Left ventricle myocardium inferior (tissue), 1 donor: ENCODE data around the gene NDUFAF7. TPM values are rescaled to one million over a fixed set of nuclear protein-coding genes. Genes with fewer than 3 reads are reported as not detected.

ENCODE experiments used
- DNase-seq: peaks from one replicate; pipeline ENCODE4 v3.0.0-alpha.2; 2020
- H3K27ac ChIP-seq: fragments of 200-600 bp; replicated peaks from 2 replicates; pipeline ENCODE4 v1.8.0; 2021
- H3K27me3 ChIP-seq: fragments of 200-600 bp; 2 replicates; pipeline ENCODE4 v1.8.0; 2021; ENCODE audit warnings: low read depth
- H3K36me3 ChIP-seq: fragments of 200-600 bp; 2 replicates; pipeline ENCODE4 v1.8.0; 2021
- H3K4me1 ChIP-seq: fragments of 200-600 bp; 2 replicates; pipeline ENCODE4 v1.8.0; 2021
- H3K4me3 ChIP-seq: fragments of 200-600 bp; 2 replicates; pipeline ENCODE4 v1.8.0; 2021; ENCODE audit warnings: mild to moderate bottlenecking, moderate library complexity
- H3K9me3 ChIP-seq: fragments of 200-600 bp; replicated peaks from 2 replicates; pipeline ENCODE4 v1.8.0; 2021
- intact Hi-C: fragments of 100-400 bp; cut with micrococcal nuclease; formaldehyde crosslinking; loops from one replicate; pipeline ENCODE4 v1.11.0; 2022
- total RNA-seq: library from RNA; stranded (reverse); fragmentation: NEBNext Ultra II Directional; extraction: Animal tissue kit (Norgen Biotek cat#: 25700); gene quantifications from one replicate; pipeline ENCODE4 v1.2.1, GENCODE V29; 2021
- TF ChIP-seq, protein P1 (sequence below): fragments of 200-600 bp; IDR thresholded peaks from 2 replicates; pipeline ENCODE4 v1.8.0; 2021; ENCODE audit warnings: antibody characterized with exemption, mild to moderate bottlenecking, borderline replicate concordance
- donor health status: DM: no; HTN: yes; CAD: no; lungs with severe emphysema.

Gene NDUFAF7
- total RNA-seq, 1 donor from 2014 or later, result 27.5 TPM

DNA sequence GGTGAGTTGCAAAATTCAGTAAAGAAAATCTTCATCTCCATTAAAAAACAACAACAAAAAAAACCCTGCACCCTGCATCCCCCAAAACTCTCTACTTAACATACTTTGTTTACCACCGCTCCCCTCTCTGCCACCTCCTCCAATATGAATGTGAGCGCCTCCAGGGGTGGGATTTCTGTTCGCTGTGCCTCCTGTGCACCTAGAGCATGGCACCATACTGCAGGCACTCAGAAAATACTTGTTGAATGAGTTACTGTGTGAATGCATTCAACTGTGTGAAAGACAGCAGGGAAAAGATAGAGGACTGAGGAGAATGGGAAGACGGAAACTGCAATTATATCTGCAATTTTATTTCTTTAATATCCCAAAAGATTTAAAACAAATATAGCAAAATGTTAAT, 4.6 kb upstream of the NDUFAF7 start:
- no peak overlapping the region for H3K27ac ChIP-seq
- intact Hi-C loops, result no loop called here
- H3K4me1 ChIP-seq, result peaks cover 62% of the 10 kb centered on the region
- no peaks in the 10 kb centered on the region for H3K9me3 ChIP-seq
- peaks cover 39% of the 10 kb centered on the region for H3K36me3 ChIP-seq
- no peak for DNase-seq
- H3K4me3 ChIP-seq, result no peak overlapping the region
- no peaks in the 10 kb centered on the region for H3K27me3 ChIP-seq
- TF ChIP-seq, protein P1, sequence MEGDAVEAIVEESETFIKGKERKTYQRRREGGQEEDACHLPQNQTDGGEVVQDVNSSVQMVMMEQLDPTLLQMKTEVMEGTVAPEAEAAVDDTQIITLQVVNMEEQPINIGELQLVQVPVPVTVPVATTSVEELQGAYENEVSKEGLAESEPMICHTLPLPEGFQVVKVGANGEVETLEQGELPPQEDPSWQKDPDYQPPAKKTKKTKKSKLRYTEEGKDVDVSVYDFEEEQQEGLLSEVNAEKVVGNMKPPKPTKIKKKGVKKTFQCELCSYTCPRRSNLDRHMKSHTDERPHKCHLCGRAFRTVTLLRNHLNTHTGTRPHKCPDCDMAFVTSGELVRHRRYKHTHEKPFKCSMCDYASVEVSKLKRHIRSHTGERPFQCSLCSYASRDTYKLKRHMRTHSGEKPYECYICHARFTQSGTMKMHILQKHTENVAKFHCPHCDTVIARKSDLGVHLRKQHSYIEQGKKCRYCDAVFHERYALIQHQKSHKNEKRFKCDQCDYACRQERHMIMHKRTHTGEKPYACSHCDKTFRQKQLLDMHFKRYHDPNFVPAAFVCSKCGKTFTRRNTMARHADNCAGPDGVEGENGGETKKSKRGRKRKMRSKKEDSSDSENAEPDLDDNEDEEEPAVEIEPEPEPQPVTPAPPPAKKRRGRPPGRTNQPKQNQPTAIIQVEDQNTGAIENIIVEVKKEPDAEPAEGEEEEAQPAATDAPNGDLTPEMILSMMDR, result no peak

DNA sequence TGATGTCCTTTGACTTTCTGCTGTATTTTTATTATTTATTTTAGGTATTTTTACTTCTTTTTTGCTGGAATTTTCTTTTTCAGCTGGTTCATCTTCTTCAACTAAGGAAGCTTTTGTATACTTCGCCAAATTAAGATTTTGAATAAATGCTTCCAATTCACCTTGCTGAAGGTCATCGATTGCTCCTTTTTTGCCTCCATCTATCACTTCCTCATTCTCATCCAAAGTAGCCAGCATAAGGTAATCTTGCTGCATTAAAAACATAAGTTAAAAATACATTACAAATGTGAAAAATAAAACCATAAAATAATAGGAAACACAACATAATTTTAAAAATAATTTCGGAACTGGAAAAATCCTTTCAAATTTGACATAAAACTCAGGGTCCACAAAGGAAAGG, 2.7 kb upstream of the NDUFAF7 start:
- Histone ChIP-seq H3K36me3 (peaks cover 21% of the 10 kb centered on the region), H3K9me3 (no peaks in the 10 kb centered on the region), H3K4me3 (no peak overlapping the region), H3K27ac (no peak overlapping the region), H3K27me3 (no peaks in the 10 kb centered on the region), H3K4me1 (peaks cover 75% of the 10 kb centered on the region)
- intact Hi-C loops, result no loop called here
- no peak for DNase-seq
- TF ChIP-seq, protein P1, result no peak

DNA sequence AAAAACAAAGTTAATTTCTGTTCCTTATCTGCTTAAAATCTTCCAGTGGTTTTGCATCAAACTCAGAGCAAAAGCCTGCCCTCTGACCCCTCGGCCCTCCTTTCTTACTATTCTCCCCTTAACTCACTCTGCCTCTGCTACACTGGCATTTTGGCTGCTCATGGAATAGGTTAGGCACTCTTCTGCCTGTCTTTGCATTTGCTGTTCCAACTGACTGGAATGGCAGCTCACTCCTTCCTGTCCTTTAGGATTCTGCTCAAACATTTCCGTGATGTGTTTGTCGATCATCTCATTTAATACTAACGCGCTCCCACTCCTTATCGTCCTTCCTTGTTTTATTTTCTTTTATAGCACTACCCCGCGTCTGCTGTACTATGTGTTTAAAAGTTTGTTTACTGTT, 877 bp upstream of the NDUFAF7 start:
- no peaks in the 10 kb centered on the region for H3K9me3 ChIP-seq
- H3K27me3 ChIP-seq, result no peaks in the 10 kb centered on the region
- H3K4me1 ChIP-seq, result peaks cover 68% of the 10 kb centered on the region
- intact Hi-C loops, result no loop called here
- TF ChIP-seq, protein P1, result no peak
- no peak for DNase-seq
- peaks cover 21% of the 10 kb centered on the region for H3K36me3 ChIP-seq
- H3K27ac ChIP-seq, result peak overlapping the region; percentile 94
- H3K4me3 ChIP-seq, result peak overlapping the region; percentile 92

DNA sequence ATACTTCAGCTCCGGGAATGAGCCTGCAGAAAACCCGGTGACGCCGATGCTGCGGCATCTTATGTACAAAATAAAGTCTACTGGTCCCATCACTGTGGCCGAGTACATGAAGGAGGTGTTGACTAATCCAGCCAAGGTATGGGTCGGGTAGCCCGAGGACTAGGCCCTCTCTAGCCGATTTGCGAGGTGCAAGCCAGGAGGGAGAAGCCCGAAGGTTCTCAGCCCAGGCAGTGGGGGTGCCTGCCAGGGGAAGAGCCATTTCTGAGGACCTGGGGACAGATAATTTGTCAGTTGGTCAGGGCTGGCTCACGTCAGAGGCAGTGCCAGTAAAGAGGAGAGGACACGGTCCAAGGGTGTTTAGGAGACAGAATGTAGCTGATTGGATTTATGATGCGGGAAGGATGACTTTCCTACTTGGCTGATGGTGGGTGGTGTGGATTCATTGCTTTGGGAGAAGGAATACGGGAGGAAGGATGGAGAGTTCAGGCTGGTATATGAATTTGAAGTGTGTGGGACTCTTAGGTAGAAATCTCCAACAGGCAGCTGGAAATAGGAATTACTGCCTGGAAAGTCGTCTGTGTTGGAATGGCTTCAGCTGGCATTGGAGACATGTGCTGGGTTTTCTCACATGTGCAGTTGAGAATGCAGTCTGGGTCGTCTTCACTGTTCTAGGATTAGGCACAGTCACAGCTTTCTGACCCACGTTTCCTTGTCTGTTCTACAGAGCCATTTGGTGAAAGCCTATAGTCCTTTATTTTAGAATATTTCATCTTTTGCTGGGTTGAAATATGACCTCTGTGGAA, 874 bp downstream of the NDUFAF7 start:
- intact Hi-C loops, result no loop called here
- H3K4me3 ChIP-seq, result peak overlapping the region; percentile 92
- H3K36me3 ChIP-seq, result peaks cover 17% of the 10 kb centered on the region
- H3K27me3 ChIP-seq, result no peaks in the 10 kb centered on the region
- DNase-seq, result no peak
- H3K4me1 ChIP-seq, result peaks cover 56% of the 10 kb centered on the region
- no peaks in the 10 kb centered on the region for H3K9me3 ChIP-seq
- TF ChIP-seq, protein P1, result no peak
- peak overlapping the region; percentile 94 for H3K27ac ChIP-seq

DNA sequence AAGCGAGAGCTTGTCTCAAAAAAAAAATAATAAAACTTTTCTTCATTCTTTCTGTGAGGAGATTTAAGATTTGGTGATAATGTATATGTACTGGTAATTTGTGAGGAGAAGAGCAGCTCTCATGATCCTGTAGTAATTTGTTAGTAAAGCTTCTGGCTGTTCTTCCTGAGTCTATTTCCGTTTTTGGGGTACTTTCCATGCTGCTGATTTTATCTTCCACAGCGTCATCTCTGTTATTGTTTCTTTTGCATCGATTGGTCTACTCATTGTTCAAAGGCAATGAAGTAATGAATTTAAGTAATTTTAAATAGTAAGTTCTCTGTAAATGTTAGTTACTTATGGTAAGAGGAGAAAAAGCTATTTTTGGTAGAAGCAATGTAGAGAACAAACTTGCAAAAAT, 12.0 kb downstream of the NDUFAF7 start:
- Histone ChIP-seq H3K36me3 (peaks cover 84% of the 10 kb centered on the region), H3K9me3 (no peaks in the 10 kb centered on the region), H3K4me1 (peaks cover 20% of the 10 kb centered on the region), H3K27ac (peak overlapping the region; percentile 22), H3K4me3 (no peak overlapping the region), H3K27me3 (no peaks in the 10 kb centered on the region)
- DNase-seq, result no peak
- intact Hi-C loops, result no loop called here
- TF ChIP-seq, protein P1, result no peak
